T-helper 1 cell treated with Interleukin-12 subunit alpha and Interleukin-12 subunit beta and Interleukin-4 antibody, amounts not matched to agents 30 μg/mL and 1 μg/mL, for 36 hours (primary cell): ENCODE data around the gene PDCD11.
"Not testable (repeated sequence)": the region's sequence is repeated elsewhere in the genome, so short reads cannot be mapped to it uniquely, and the experiment has no call there.

Experiments
- H3K27ac Mint-ChIP-seq: one replicate; pipeline ENCODE4 v1.8.0; 2021; ENCODE audit warnings: mild to moderate bottlenecking, mixed read lengths
- H3K27me3 Mint-ChIP-seq: one replicate; pipeline ENCODE4 v1.8.0; 2021; ENCODE audit warnings: low read depth, mixed read lengths
- H3K36me3 Mint-ChIP-seq: one replicate; pipeline ENCODE4 v1.8.0; 2021; ENCODE audit warnings: low read depth, mixed read lengths
- H3K4me1 Mint-ChIP-seq: one replicate; pipeline ENCODE4 v1.8.0; 2021; ENCODE audit warnings: low read depth, mixed read lengths
- H3K4me3 Mint-ChIP-seq: one replicate; pipeline ENCODE4 v1.8.0; 2021; ENCODE audit warnings: mild to moderate bottlenecking, moderate library complexity, mixed read lengths
- H3K9me3 Mint-ChIP-seq: one replicate; pipeline ENCODE4 v1.8.0; 2021; ENCODE audit warnings: mixed read lengths

The PDCD11 gene

GRCh38 chr10:103466734-103467133 lies 70.3 kb downstream of the PDCD11 start:
- peaks cover 53% of the 10 kb centered on the region for H3K4me1 Mint-ChIP-seq
- peaks cover 5% of the 10 kb centered on the region for H3K9me3 Mint-ChIP-seq
- H3K27me3 Mint-ChIP-seq, result peaks cover 17% of the 10 kb centered on the region
- H3K27ac Mint-ChIP-seq, result peak overlapping the region; percentile 52
- peaks cover 16% of the 10 kb centered on the region for H3K36me3 Mint-ChIP-seq
- no peak overlapping the region for H3K4me3 Mint-ChIP-seq

DNA sequence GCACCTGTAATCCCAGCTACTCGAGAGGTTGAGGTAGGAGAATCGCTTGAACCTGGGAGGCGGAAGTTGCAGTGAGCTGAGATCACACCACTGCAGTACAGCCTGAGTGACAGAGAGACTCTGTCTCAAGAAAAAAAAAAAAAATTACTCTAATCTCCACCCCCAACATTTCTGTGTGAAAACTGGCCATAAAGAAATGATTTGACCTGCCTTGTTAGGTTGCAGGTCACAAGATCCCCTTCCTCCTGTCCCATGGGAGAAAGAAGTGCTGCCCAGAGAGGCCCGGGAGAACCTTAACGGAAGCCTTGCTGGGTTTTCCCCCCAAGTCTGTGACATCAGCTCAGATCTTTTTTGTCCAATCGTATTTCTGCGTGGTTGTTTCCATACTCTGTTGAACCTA lies 71.0 kb downstream of the PDCD11 start:
- H3K4me3 Mint-ChIP-seq, result no peak overlapping the region
- peak overlapping the region; percentile 66 for H3K27ac Mint-ChIP-seq
- peaks cover 16% of the 10 kb centered on the region for H3K36me3 Mint-ChIP-seq
- peaks cover 17% of the 10 kb centered on the region for H3K27me3 Mint-ChIP-seq
- peaks cover 5% of the 10 kb centered on the region for H3K9me3 Mint-ChIP-seq
- H3K4me1 Mint-ChIP-seq, result peaks cover 59% of the 10 kb centered on the region

DNA sequence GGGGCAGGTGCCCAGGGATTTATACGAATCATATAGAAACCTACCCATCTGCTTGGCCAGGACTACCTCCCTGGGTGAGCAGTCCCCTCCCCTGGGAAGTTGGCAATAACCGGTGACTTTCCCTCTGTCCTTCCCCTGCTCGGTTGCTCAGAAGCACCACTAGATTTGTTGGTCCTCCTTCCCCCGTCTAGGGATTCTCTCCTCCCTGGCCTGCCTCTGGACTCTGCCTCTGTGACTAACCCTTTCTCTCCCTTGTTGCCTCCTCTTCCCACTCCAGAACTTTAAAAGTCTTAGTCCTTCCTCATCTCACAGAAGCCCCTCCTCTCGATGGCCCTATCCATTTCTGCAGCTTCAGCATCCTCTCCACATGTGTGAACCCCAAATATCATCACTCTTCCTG lies 72.8 kb downstream of the PDCD11 start:
- Mint-ChIP-seq H3K4me3 (no peak overlapping the region), H3K27me3 (peaks cover 10% of the 10 kb centered on the region), H3K27ac (peak overlapping the region; percentile 79), H3K36me3 (peaks cover 18% of the 10 kb centered on the region), H3K9me3 (peaks cover 5% of the 10 kb centered on the region), H3K4me1 (peaks cover 63% of the 10 kb centered on the region)

DNA sequence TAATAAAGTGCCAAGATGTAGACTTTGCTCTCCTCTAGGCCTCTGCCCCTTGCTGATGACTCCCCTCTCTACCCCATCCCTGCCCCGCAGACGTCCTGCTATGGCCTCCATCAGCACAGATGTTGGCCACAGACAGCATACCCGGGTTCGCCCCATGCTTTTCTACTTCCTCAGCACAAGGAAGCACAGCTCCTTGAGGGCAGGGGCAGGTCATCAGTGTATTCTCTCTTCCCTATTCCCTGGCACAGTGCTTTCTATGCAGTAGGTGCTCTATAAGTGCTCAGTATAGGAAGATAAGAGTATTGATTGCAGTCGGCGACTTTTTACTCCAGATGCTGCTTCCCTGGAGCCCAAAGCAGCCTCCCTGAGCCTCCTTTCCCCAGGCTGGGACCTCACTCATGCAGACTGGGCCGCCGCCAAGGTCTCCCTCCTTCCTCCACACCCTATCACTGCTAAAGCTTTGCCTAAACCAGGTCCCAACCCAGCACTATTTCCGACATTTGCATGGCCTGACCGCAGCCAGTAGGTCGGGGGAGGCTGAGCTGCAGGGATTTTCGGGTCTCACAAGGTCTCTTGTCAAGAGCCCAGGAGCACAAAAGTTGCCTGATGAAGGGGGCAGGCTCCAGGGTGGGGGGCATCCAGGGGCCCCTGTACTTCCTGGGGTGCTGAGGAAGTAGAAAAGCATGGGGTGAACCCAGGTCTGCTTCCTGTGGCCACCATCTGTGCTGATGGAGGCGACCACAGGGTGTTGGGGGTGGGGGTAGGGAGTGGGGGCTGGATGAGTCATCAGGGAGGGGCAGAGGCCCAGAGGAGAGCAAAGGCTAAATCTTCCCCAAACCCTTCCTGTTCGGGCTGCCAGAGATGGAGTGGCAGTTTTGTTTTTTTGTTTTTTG lies 74.6 kb downstream of the PDCD11 start:
- peaks cover 4% of the 10 kb centered on the region for H3K27me3 Mint-ChIP-seq
- H3K27ac Mint-ChIP-seq, result peak overlapping the region; percentile 95
- peaks cover 18% of the 10 kb centered on the region for H3K36me3 Mint-ChIP-seq
- H3K4me1 Mint-ChIP-seq, result peaks cover 54% of the 10 kb centered on the region
- peak overlapping the region; percentile 65 for H3K4me3 Mint-ChIP-seq
- H3K9me3 Mint-ChIP-seq, result peaks cover 5% of the 10 kb centered on the region

- Mint-ChIP-seq H3K4me3 (peak overlapping the region; percentile 40), H3K9me3 (peaks cover 5% of the 10 kb centered on the region)
Observed at GRCh38 chr10:103472005-103472404, 75.6 kb downstream of the PDCD11 start.

GRCh38 chr10:103473261-103473671 lies 76.8 kb downstream of the PDCD11 start:
- peaks cover 47% of the 10 kb centered on the region for H3K4me1 Mint-ChIP-seq
- H3K4me3 Mint-ChIP-seq, result no peak overlapping the region
- peaks cover 12% of the 10 kb centered on the region for H3K36me3 Mint-ChIP-seq
- peaks cover 5% of the 10 kb centered on the region for H3K9me3 Mint-ChIP-seq
- no peak overlapping the region for H3K27ac Mint-ChIP-seq
- peaks cover 4% of the 10 kb centered on the region for H3K27me3 Mint-ChIP-seq

More at GRCh38 chr10:103472005-103472404, 75.6 kb downstream of the PDCD11 start:
- Mint-ChIP-seq H3K27ac (peak overlapping the region; percentile 95), H3K4me1 (peaks cover 52% of the 10 kb centered on the region), H3K27me3 (peaks cover 4% of the 10 kb centered on the region), H3K36me3 (peaks cover 18% of the 10 kb centered on the region)

DNA sequence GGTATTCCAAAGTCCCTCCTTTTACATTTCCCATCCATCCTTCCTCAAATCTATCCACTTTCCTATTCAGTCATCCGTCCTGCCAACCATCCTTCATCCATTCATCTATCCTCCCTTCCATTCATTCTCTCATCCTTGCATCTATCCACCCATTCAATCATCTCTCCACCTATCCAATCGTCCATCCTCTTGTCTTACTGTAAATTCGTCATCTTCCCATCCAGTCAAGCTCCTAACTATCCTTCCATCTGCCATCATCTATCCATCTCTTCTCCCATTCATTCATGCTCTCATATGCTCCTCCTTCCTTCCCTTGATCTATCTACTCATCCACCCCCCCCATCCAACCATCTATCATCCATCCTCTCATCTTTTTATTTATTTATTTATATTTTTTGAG lies 77.7 kb downstream of the PDCD11 start:
- Mint-ChIP-seq H3K27me3 (peaks cover 4% of the 10 kb centered on the region), H3K9me3 (peaks cover 5% of the 10 kb centered on the region), H3K36me3 (peaks cover 12% of the 10 kb centered on the region), H3K27ac (peak overlapping the region; percentile 6), H3K4me1 (peaks cover 48% of the 10 kb centered on the region), H3K4me3 (no peak overlapping the region)

DNA sequence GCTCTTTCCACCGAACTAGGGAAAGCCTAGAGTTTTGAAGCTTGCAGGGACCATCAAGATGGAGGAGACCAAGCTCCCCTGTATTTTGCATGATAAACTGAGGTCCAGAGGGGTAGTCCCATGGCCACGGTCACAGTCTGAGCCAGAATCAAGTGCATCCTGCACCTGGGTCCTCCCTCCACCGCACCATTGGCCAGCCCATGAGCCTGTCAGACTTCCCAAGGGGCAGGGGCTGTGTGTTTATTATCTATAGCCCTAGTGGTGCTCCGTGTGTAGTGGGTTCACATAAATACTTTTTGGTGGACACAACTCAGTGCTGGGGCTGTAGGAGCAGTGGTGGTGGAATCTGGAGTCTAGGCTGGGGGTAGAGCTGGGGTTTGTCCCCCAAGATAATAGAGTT lies 79.0 kb downstream of the PDCD11 start:
- peaks cover 34% of the 10 kb centered on the region for H3K4me1 Mint-ChIP-seq
- H3K9me3 Mint-ChIP-seq, result no peaks in the 10 kb centered on the region
- no peak overlapping the region for H3K27ac Mint-ChIP-seq
- H3K36me3 Mint-ChIP-seq, result peaks cover 7% of the 10 kb centered on the region
- H3K27me3 Mint-ChIP-seq, result no peaks in the 10 kb centered on the region
- no peak overlapping the region for H3K4me3 Mint-ChIP-seq

DNA sequence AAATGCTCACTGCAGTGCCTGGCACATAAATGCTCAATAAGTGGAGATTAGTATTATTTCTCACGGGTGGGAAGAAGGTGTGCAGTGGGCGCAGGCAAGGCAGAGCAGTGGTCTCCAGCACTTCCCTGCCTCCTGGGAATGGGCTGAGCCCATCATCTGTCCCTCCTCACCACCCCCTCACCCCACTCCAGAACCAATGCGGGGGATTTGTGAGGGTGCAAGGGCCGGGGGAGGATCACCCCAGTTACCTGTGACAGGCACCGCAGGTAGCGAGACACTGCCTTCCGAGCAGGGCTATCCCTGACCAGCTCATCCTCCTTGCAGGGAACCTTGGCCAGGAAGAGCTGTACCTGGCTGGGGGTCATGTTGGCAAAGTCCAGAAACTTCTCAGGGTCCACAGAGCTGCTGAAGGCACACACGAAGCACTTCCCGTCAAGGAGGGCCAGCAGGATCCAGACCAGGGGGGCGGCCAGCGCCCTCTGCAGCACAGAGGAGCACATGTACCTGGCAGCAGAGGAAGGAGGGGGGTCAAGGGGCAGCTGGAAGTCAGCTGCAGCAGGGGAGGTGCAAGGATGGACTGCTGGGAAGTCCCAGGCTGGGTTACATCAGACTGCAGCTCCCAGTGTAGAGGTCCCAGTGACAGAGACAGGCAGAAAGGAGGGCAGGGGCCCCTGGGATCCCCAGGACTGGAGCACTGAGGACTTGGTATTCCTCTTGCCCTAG lies 79.8 kb downstream of the PDCD11 start:
- H3K4me1 Mint-ChIP-seq, result peaks cover 28% of the 10 kb centered on the region
- no peaks in the 10 kb centered on the region for H3K9me3 Mint-ChIP-seq
- no peaks in the 10 kb centered on the region for H3K27me3 Mint-ChIP-seq
- peak overlapping the region; percentile 55 for H3K27ac Mint-ChIP-seq
- H3K4me3 Mint-ChIP-seq, result no peak overlapping the region
- peaks cover 2% of the 10 kb centered on the region for H3K36me3 Mint-ChIP-seq

GRCh38 chr10:103478671-103479070 lies 82.2 kb downstream of the PDCD11 start:
- Mint-ChIP-seq H3K9me3 (no peaks in the 10 kb centered on the region), H3K4me1 (peaks cover 22% of the 10 kb centered on the region), H3K27ac (no peak overlapping the region), H3K27me3 (no peaks in the 10 kb centered on the region), H3K4me3 (no peak overlapping the region), H3K36me3 (peaks cover 2% of the 10 kb centered on the region)

DNA sequence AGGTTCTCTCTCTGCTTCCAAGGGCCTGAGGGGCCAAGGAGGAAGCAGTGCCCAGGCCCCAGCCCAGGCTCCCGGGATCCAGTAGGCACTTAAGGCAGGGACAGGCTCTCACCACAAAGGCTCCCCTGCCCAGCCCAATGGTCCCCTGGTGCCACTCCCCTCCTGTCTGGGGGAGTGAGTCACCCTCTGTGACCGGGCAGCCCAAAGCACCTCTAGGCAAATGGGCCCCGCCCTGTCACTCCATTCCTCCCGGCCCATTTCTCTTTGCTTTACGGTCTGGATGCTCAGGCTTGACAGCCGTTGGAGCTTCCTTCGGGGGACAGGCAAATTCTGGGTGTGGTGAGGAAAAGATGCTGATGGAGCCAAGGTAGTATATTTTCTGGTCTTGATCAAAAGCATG lies 82.7 kb downstream of the PDCD11 start, which contains the start of gene CALHM3:
Gene CALHM3, minus strand, starts transcription at position 106 of the 400 bp plus-strand sequence. CDS start 208 bp downstream, outside the sequence.
- Mint-ChIP-seq H3K4me1 (peaks cover 19% of the 10 kb centered on the region), H3K9me3 (no peaks in the 10 kb centered on the region), H3K4me3 (no peak within 1 kb of the TSS), H3K36me3 (peaks cover under 1% of the 10 kb centered on the region), H3K27me3 (no peaks in the 10 kb centered on the region), H3K27ac (peak within 1 kb of the TSS; percentile 59)

DNA sequence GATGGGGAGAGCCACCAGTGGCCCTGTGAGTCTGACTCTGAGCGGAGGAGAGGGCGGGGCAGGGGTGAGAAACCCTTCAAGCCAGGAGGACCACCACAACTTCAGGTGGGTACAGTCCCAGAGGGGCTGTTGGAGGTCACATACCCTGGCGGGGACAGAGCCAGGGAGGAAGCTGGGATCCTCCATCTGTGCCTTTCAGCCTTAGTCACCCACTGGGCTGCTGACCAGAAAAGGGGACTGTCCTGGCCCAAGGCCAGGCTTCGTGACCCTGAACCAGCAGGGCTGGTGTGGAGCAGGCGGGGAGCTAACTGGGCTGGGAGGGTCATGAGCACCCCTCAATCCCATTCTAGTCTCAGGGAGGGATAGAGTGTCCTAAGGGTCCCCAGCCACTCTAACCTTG lies 84.1 kb downstream of the PDCD11 start:
- H3K27me3 Mint-ChIP-seq, result peaks cover under 1% of the 10 kb centered on the region
- H3K36me3 Mint-ChIP-seq, result no peaks in the 10 kb centered on the region
- H3K27ac Mint-ChIP-seq, result no peak overlapping the region
- peaks cover 19% of the 10 kb centered on the region for H3K4me1 Mint-ChIP-seq
- H3K4me3 Mint-ChIP-seq, result no peak overlapping the region
- no peaks in the 10 kb centered on the region for H3K9me3 Mint-ChIP-seq

DNA sequence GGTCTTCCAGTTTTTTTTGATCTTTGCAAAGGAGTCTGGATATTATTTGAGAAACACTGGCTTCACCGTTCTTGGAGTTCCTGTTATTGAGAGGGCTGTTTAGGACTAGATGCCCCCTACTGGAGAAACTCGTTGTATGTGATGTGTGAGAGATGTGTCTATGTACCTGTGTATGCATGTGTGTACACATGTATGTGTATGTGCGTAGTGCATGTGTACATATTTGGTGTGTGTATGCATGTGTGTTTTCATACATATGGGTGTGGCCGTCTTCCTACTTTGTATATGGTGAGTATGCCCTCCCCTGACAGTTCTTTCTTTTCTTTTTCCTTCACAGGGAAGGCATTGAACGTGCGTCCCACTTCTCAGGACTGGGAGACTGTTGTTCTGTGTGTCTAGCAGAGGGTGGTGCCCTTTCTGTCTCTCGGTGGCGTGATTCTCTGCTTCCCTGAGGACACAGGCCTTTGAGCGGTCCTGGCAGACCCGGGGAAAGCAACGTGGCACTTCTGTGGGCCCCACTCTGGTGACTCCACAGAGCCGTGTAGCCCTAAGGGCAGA lies 85.6 kb downstream of the PDCD11 start:
- no peak overlapping the region for H3K4me3 Mint-ChIP-seq
- H3K27me3 Mint-ChIP-seq, result peaks cover 4% of the 10 kb centered on the region
- peaks cover 17% of the 10 kb centered on the region for H3K4me1 Mint-ChIP-seq
- H3K36me3 Mint-ChIP-seq, result no peaks in the 10 kb centered on the region
- no peak overlapping the region for H3K27ac Mint-ChIP-seq
- H3K9me3 Mint-ChIP-seq, result no peaks in the 10 kb centered on the region

DNA sequence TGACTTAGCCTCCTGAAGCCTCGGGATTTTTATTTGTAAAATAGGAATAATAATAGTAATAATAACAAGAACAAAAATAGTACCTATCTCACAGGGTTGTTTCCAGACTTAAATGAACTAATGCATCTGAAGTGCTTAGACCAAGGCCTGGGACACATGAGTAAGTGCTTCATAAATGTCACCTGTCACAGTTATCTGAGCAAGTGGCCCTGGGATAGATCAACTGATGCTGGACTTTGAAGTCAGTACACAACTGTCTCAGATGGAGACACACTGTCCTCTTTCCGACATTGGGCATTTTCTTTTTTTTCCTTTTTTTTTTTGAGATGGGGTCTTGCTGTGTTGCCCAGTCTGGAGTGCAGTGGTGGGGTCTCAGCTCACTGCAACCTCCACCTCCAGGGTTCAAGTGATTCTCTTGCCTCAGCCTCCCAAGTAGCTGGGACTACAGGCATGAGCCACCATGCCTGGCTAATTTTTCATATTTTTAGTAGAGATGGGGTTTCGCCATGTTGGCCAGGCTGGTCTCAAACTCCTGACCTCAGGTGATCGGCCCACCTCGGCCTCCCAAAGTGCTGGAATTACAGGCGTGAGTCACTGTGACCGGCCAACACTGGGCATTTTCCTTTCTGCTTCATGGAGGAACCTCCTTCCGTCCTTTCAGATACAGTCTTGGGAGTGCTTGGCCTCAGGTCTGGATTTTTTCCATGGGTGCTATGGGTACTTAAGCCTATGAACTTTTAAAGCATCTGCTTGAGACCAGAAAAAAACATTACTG lies 90.4 kb downstream of the PDCD11 start:
- H3K4me1 Mint-ChIP-seq, result peaks cover 12% of the 10 kb centered on the region
- H3K9me3 Mint-ChIP-seq, H3K4me3 Mint-ChIP-seq, H3K36me3 Mint-ChIP-seq, H3K27ac Mint-ChIP-seq: not testable (repeated sequence)
- peaks cover 13% of the 10 kb centered on the region for H3K27me3 Mint-ChIP-seq
